ENCODE measurements around the gene INPP4A.

INPP4A gene

GRCh38 chr2:98637401-98638147 is 192.9 kb downstream of the INPP4A start:
- no peak for DNase-seq (ENCODE audit: low spot score)

GRCh38 chr2:98643496-98644100 is 198.9 kb downstream of the INPP4A start:
- no peak for DNase-seq (ENCODE audit: low spot score)

Measured in kidney capillary endothelial cell (primary cell).